ENCODE results near the gene PFAS. TPM values are rescaled to one million over a fixed set of nuclear protein-coding genes. Genes with fewer than 3 reads are reported as not detected.
"Not testable (repeated sequence)": the region's sequence is repeated elsewhere in the genome, so short reads cannot be mapped to it uniquely, and the experiment has no call there.

PFAS gene
- total RNA-seq, 1 donor from 2014 or later = 23.7 TPM

- DNase-seq (ENCODE audit: low read depth) = peak; percentile 42
Measured at GRCh38 chr17:8225813-8226535, 23.1 kb upstream of the PFAS start.

- peak; percentile 85 for DNase-seq (ENCODE audit: low read depth)
Measured at GRCh38 chr17:8226536-8227237, 22.4 kb upstream of the PFAS start.

- no peak for DNase-seq (ENCODE audit: low read depth)
Measured at GRCh38 chr17:8227238-8227581, 21.9 kb upstream of the PFAS start.

GRCh38 chr17:8231701-8232100 is 17.4 kb upstream of the PFAS start:
- DNase-seq (ENCODE audit: low read depth) = no peak

- DNase-seq (ENCODE audit: low read depth) = no peak
Measured at GRCh38 chr17:8234361-8235270, 14.5 kb upstream of the PFAS start.

- no peak for DNase-seq (ENCODE audit: low read depth)
Measured at GRCh38 chr17:8235676-8236075, 13.4 kb upstream of the PFAS start.

- DNase-seq (ENCODE audit: low read depth) = no peak
Measured at GRCh38 chr17:8237175-8237574, 11.9 kb upstream of the PFAS start.

GRCh38 chr17:8237886-8238285 is 11.2 kb upstream of the PFAS start:
- DNase-seq (ENCODE audit: low read depth) = no peak

GRCh38 chr17:8243827-8244226 is 5.3 kb upstream of the PFAS start:
- no peak for DNase-seq (ENCODE audit: low read depth)

- DNase-seq (ENCODE audit: low read depth) = no peak
Measured at GRCh38 chr17:8244768-8245167, 4.3 kb upstream of the PFAS start.

- no peak for DNase-seq (ENCODE audit: low read depth)
Measured at GRCh38 chr17:8249621-8250500, 772 bp downstream of the PFAS start.

GRCh38 chr17:8251411-8251810 is 2.3 kb downstream of the PFAS start:
- not testable (repeated sequence) for DNase-seq (ENCODE audit: low read depth)

- peak; percentile 33 for DNase-seq (ENCODE audit: low read depth)
Measured at GRCh38 chr17:8253801-8254200, 4.7 kb downstream of the PFAS start.

- no peak for DNase-seq (ENCODE audit: low read depth)
Measured at GRCh38 chr17:8254881-8255280, 5.8 kb downstream of the PFAS start.

- no peak for DNase-seq (ENCODE audit: low read depth)
Measured at GRCh38 chr17:8255499-8255898, 6.4 kb downstream of the PFAS start.

- DNase-seq (ENCODE audit: low read depth) = no peak
Measured at GRCh38 chr17:8256291-8256690, 7.2 kb downstream of the PFAS start.

GRCh38 chr17:8256691-8257090 is 7.6 kb downstream of the PFAS start:
- no peak for DNase-seq (ENCODE audit: low read depth)

- DNase-seq (ENCODE audit: low read depth) = no peak
Measured at GRCh38 chr17:8257801-8258200, 8.7 kb downstream of the PFAS start.

- DNase-seq (ENCODE audit: low read depth) = no peak
Measured at GRCh38 chr17:8264320-8264719, 15.2 kb downstream of the PFAS start.

- no peak for DNase-seq (ENCODE audit: low read depth)
Measured at GRCh38 chr17:8264836-8265542, 15.9 kb downstream of the PFAS start.

Data from renal cortical epithelial cell (primary cell).